GM23338 (cell line): ENCODE results near the gene GLI3. TPM values are rescaled to one million over a fixed set of nuclear protein-coding genes. Genes with fewer than 3 reads are reported as not detected.

Experiments
- ATAC-seq: fragments of 200-7000 bp; cut with Tn5 transposase; 3 replicates; pipeline ENCODE4 v1.9.1; 2020
- DNase-seq: peaks from one replicate; pipeline ENCODE4 v3.0.0-alpha.2; 2015; ENCODE audit warnings: low spot score
- H2AFZ ChIP-seq: fragments of 200-600 bp; sonication (generic); 2 replicates; pipeline ENCODE4 v1.8.0; 2016; ENCODE audit warnings: antibody characterized with exemption, mild to moderate bottlenecking, moderate library complexity
- H3F3A ChIP-seq: fragments of 200-600 bp; sonication (generic); replicated peaks from 2 replicates; pipeline ENCODE4 v1.8.0; 2017; ENCODE audit warnings: antibody characterized with exemption, mixed run types, low read depth
- H3K27ac ChIP-seq: fragments of 200-600 bp; sonication (generic); 2 replicates; pipeline ENCODE4 v1.6.1; 2016; ENCODE audit warnings: low read depth
- H3K27me3 ChIP-seq: fragments of 200-600 bp; sonication (generic); 2 replicates; pipeline ENCODE4 v1.8.0; 2016; ENCODE audit warnings: mild to moderate bottlenecking, mixed run types, moderate library complexity; ENCODE audit not compliant: insufficient read depth
- H3K36me3 ChIP-seq: fragments of 200-600 bp; sonication (generic); 2 replicates; pipeline ENCODE4 v1.8.0; 2016; ENCODE audit warnings: mild to moderate bottlenecking; ENCODE audit not compliant: insufficient read depth
- H3K4me1 ChIP-seq: fragments of 200-600 bp; sonication (generic); 2 replicates; pipeline ENCODE4 v1.8.0; 2016; ENCODE audit warnings: mild to moderate bottlenecking, moderate library complexity; ENCODE audit not compliant: insufficient read depth
- H3K4me2 ChIP-seq: fragments of 200-600 bp; sonication (generic); 2 replicates; pipeline ENCODE4 v1.7.1; 2017; ENCODE audit warnings: mixed run types
- H3K4me3 ChIP-seq: fragments of 200-600 bp; sonication (generic); 2 replicates; pipeline ENCODE4 v1.6.1; 2016; ENCODE audit warnings: mixed run types
- H3K79me2 ChIP-seq: fragments of 200-600 bp; sonication (generic); replicated peaks from 2 replicates; pipeline ENCODE4 v1.8.0; 2017; ENCODE audit warnings: mild to moderate bottlenecking; ENCODE audit not compliant: insufficient read depth
- H3K9me2 ChIP-seq: fragments of 200-600 bp; sonication (generic); 2 replicates; pipeline ENCODE4 v1.8.0; 2017; ENCODE audit not compliant: insufficient read depth
- H4K20me1 ChIP-seq: fragments of 200-600 bp; sonication (generic); replicated peaks from 2 replicates; pipeline ENCODE4 v1.8.0; 2017; ENCODE audit warnings: mild to moderate bottlenecking; ENCODE audit not compliant: insufficient read depth
- H3K27ac Mint-ChIP-seq: 2 replicates; pipeline ENCODE4 v1.8.0; 2020; ENCODE audit warnings: inconsistent platforms, mild to moderate bottlenecking, moderate library complexity, mixed read lengths
- H3K27me3 Mint-ChIP-seq: 3 replicates; pipeline ENCODE4 v1.8.0; 2022; ENCODE audit warnings: low read depth, mild to moderate bottlenecking, moderate library complexity, mixed read lengths, inconsistent platforms; ENCODE audit not compliant: insufficient read depth, poor library complexity
- H3K36me3 Mint-ChIP-seq: 3 replicates; pipeline ENCODE4 v1.8.0; 2021; ENCODE audit warnings: low read depth, mild to moderate bottlenecking, inconsistent platforms, moderate library complexity, mixed read lengths
- H3K4me1 Mint-ChIP-seq: 3 replicates; pipeline ENCODE4 v1.8.0; 2020; ENCODE audit warnings: mild to moderate bottlenecking, inconsistent platforms, mixed read lengths
- H3K4me3 Mint-ChIP-seq: 3 replicates; pipeline ENCODE4 v1.8.0; 2021; ENCODE audit warnings: moderate library complexity, mild to moderate bottlenecking, inconsistent platforms, mixed read lengths
- H3K9me3 Mint-ChIP-seq: 3 replicates; pipeline ENCODE4 v1.8.0; 2020; ENCODE audit warnings: moderate library complexity, mild to moderate bottlenecking, inconsistent platforms, mixed read lengths
- CREB1 ChIP-seq: fragments of 250-450 bp; sonication (Bioruptor Pico); IDR thresholded peaks from 2 replicates; pipeline ENCODE4 v1.5.0; 2020; ENCODE audit warnings: low read depth, mild to moderate bottlenecking, moderate library complexity
- CTCF ChIP-seq, 2 experiments: fragments of 200-600 bp in 1 of 2; sonication (generic) in 1 of 2; conservative IDR thresholded peaks; 2 replicates each; pipeline versions ENCODE4 v1.5.1 to v1.6.1; 2016 to 2017; ENCODE audit warnings: antibody characterized with exemption in 2 of 2, low read depth in 2 of 2, mild to moderate bottlenecking in 2 of 2, moderate library complexity in 1 of 2
- EZH2phosphoT487 ChIP-seq: fragments of 200-600 bp; sonication (generic); IDR thresholded peaks from one replicate; pipeline ENCODE4 v1.8.1; 2018; ENCODE audit warnings: antibody characterized with exemption; ENCODE audit not compliant: unreplicated experiment
- JUNB ChIP-seq: IDR thresholded peaks from one replicate; pipeline ENCODE4 v1.6.1; 2016; ENCODE audit warnings: antibody characterized with exemption; ENCODE audit not compliant: unreplicated experiment
- NANOG ChIP-seq: IDR thresholded peaks from 2 replicates; pipeline ENCODE4 v1.6.1; 2016; ENCODE audit warnings: antibody characterized with exemption, borderline replicate concordance
- POLR2AphosphoS5 ChIP-seq: IDR thresholded peaks from 2 replicates; pipeline ENCODE4 v1.6.1; 2016; ENCODE audit warnings: antibody characterized with exemption, low read depth
- REST ChIP-seq: IDR thresholded peaks from one replicate; pipeline ENCODE4 v1.6.1; 2018; ENCODE audit warnings: antibody characterized with exemption; ENCODE audit not compliant: unreplicated experiment
- STAT1 ChIP-seq: IDR thresholded peaks from one replicate; pipeline ENCODE4 v1.6.1; 2016; ENCODE audit warnings: antibody characterized with exemption; ENCODE audit not compliant: unreplicated experiment
- ZNF114 ChIP-seq: fragments of 250-450 bp; sonication (Bioruptor Pico); IDR thresholded peaks from 2 replicates; pipeline ENCODE4 v1.5.0; 2020; ENCODE audit warnings: mild to moderate bottlenecking, moderate library complexity
- ZNF462 ChIP-seq: fragments of 250-450 bp; sonication (Bioruptor Pico); IDR thresholded peaks from 2 replicates; pipeline ENCODE4 v1.5.0; 2020; ENCODE audit warnings: mild to moderate bottlenecking, moderate library complexity
- polyA plus RNA-seq: library from polyadenylated mRNA; unstranded; fragments of >200 nt; fragmentation: Nextera tagmentation; extraction: Ambion mirVana; gene quantifications from 2 replicates; pipeline ENCODE4 v1.2.1, GENCODE V29; 2016
- total RNA-seq: library from RNA; depleted of rRNA; stranded (reverse); fragments of >200 nt; shearing (Covaris generic); gene quantifications from 2 replicates; pipeline ENCODE4 v1.2.3, GENCODE V29; 2014

GLI3 gene
- total and polyA plus RNA-seq, 2 experiments from 2014 or later = 16.1 to 17.9 TPM

- ATAC-seq = no peak
- H3K27me3 Mint-ChIP-seq = no peaks in the 10 kb centered on the region
- no peaks in the 10 kb centered on the region for H3K79me2 ChIP-seq
- H3K4me3 ChIP-seq = no peak overlapping the region
- H2AFZ ChIP-seq = peak overlapping the region; percentile 16; the same call in 1 of the 2 replicates
- H3K36me3 Mint-ChIP-seq = no peaks in the 10 kb centered on the region
- no peaks in the 10 kb centered on the region for H3K4me1 ChIP-seq
- no peak overlapping the region for H3K4me3 Mint-ChIP-seq
- H3K27me3 ChIP-seq = no peaks in the 10 kb centered on the region
- no peaks in the 10 kb centered on the region for H3K4me1 Mint-ChIP-seq
- no peaks in the 10 kb centered on the region for H3K9me3 Mint-ChIP-seq
- no peak overlapping the region for H3K4me2 ChIP-seq
- TF ChIP-seq NANOG (no peak), EZH2phosphoT487 (no peak), REST (no peak), POLR2AphosphoS5 (no peak), JUNB (no peak), ZNF114 (CRISPR knock-in tag) (no peak)
- no peaks in the 10 kb centered on the region for H4K20me1 ChIP-seq
- H3K27ac ChIP-seq = no peak overlapping the region
- 0 out of 2 replicates have a peak, but pooled peaks cover 4% of the 10 kb centered on the region for H3K9me2 ChIP-seq
- no peak for DNase-seq
- no peaks in the 10 kb centered on the region for H3K36me3 ChIP-seq
- no peaks in the 10 kb centered on the region for H3F3A ChIP-seq
- no peak overlapping the region for H3K27ac Mint-ChIP-seq
These were observed 48.4 kb upstream of the GLI3 start for GRCh38 chr7:42285383-42285824.

GRCh38 chr7:42283553-42283952 is 46.5 kb upstream of the GLI3 start:
- ATAC-seq (no peak), DNase-seq (no peak)
- no peaks in the 10 kb centered on the region for H3K79me2 ChIP-seq
- H3K4me2 ChIP-seq = no peak overlapping the region
- Mint-ChIP-seq H3K36me3 (no peaks in the 10 kb centered on the region), H3K4me3 (no peak overlapping the region), H3K4me1 (no peaks in the 10 kb centered on the region), H3K27me3 (no peaks in the 10 kb centered on the region), H3K27ac (no peak overlapping the region), H3K9me3 (no peaks in the 10 kb centered on the region)
- H2AFZ ChIP-seq = no peak overlapping the region
- 0 out of 2 replicates have a peak, but pooled peaks cover 4% of the 10 kb centered on the region for H3K9me2 ChIP-seq
- no peaks in the 10 kb centered on the region for H4K20me1 ChIP-seq
- no peaks in the 10 kb centered on the region for H3K36me3 ChIP-seq
- H3F3A ChIP-seq = no peaks in the 10 kb centered on the region
- H3K27ac ChIP-seq = no peak overlapping the region
- no peak overlapping the region for H3K4me3 ChIP-seq
- no peaks in the 10 kb centered on the region for H3K4me1 ChIP-seq
- no peaks in the 10 kb centered on the region for H3K27me3 ChIP-seq
- TF ChIP-seq EZH2phosphoT487 = no peak
- no peak for TF ChIP-seq ZNF114 (CRISPR knock-in tag)
- no peak for TF ChIP-seq NANOG
- TF ChIP-seq ZNF462 = no peak
- no peak for TF ChIP-seq JUNB
- TF ChIP-seq STAT1 = no peak
- no peak for TF ChIP-seq CTCF (conservative IDR thresholded peaks at IDR 0.05; ENCODE audit: low read depth in 2 of 2)
- TF ChIP-seq CREB1 (CRISPR knock-in tag) = no peak
